H1 (cell line): Measurements from ENCODE around the gene TUBA4B. TPM values are rescaled to one million over a fixed set of nuclear protein-coding genes. Genes with fewer than 3 reads are reported as not detected.
"Not testable (repeated sequence)": the region's sequence is repeated elsewhere in the genome, so short reads cannot be mapped to it uniquely, and the experiment has no call there.

Source experiments
- CTCF ChIA-PET: fragments of 300-600 bp; sonication (Branson Sonifier 250); formaldehyde crosslinking; loops from one replicate; lab custom pipeline; 2021; ENCODE audit not compliant: partially characterized antibody; lab: Charles Lee
- POLR2A ChIA-PET: fragments of 300-600 bp; sonication (Branson Sonifier 250); formaldehyde crosslinking; loops from one replicate; lab custom pipeline; 2021; ENCODE audit warnings: inconsistent platforms; ENCODE audit not compliant: partially characterized antibody; lab: Charles Lee
- DNase-seq, 2 experiments: peaks; one replicate each; pipeline versions ENCODE4 v3.0.0 to v3.0.0-alpha.2; 2010 to 2022; ENCODE audit warnings: low spot score in 2 of 2, low read depth in 1 of 2, mixed read lengths in 1 of 2
- FAIRE-seq: peaks from 2 replicates; lab custom pipeline; 2011; peaks lifted over from hg19 to GRCh38; lab: Jason Lieb, UNC
- H2AFZ ChIP-seq: 2 replicates; pipeline ENCODE4 v1.8.1; 2012; ENCODE audit warnings: low read length, inconsistent platforms
- H2AK5ac ChIP-seq: 2 replicates; pipeline ENCODE4 v1.6.1; 2013; ENCODE audit warnings: low read depth, low read length
- H2BK120ac ChIP-seq: replicated peaks from 2 replicates; pipeline ENCODE3; 2013; ENCODE audit warnings: low read depth, low read length, inconsistent platforms
- H2BK12ac ChIP-seq: 2 replicates; pipeline ENCODE4 v1.6.1; 2013; ENCODE audit warnings: low read depth, low read length
- H2BK15ac ChIP-seq: 2 replicates; pipeline ENCODE4 v1.6.1; 2013; ENCODE audit warnings: low read length
- H2BK20ac ChIP-seq: 2 replicates; pipeline ENCODE4 v1.6.1; 2013; ENCODE audit warnings: low read length
- H2BK5ac ChIP-seq: 2 replicates; pipeline ENCODE4 v1.6.1; 2013; ENCODE audit warnings: low read depth, low read length
- H3K14ac ChIP-seq: 2 replicates; pipeline ENCODE4 v1.6.1; 2013; ENCODE audit warnings: inconsistent platforms; ENCODE audit not compliant: insufficient read length
- H3K18ac ChIP-seq: 2 replicates; pipeline ENCODE4 v1.6.1; 2013; ENCODE audit warnings: low read length; ENCODE audit errors: extremely low read depth
- H3K23ac ChIP-seq: 2 replicates; pipeline ENCODE4 v1.6.1; 2013; ENCODE audit warnings: inconsistent platforms; ENCODE audit not compliant: insufficient read length
- H3K23me2 ChIP-seq: 2 replicates; pipeline ENCODE4 v1.6.1; 2013; ENCODE audit warnings: low read depth, low read length
- H3K27ac ChIP-seq: 2 replicates; pipeline ENCODE4 v1.6.1; 2011; ENCODE audit warnings: low read depth, low read length, inconsistent platforms
- H3K27me3 ChIP-seq, 4 experiments: replicated peaks in 1 of 4; 1 replicate in 1 of 4; 2 replicates in 3 of 4; pipeline versions ENCODE4 v1.6.1 to v1.8.1; 2011 to 2013; ENCODE audit warnings: low read length in 3 of 4, mild to moderate bottlenecking in 3 of 4, inconsistent platforms in 2 of 4, mixed read lengths in 2 of 4, moderate library complexity in 1 of 4; ENCODE audit not compliant: control insufficient read depth in 3 of 4, insufficient read depth in 3 of 4; ENCODE audit errors: extremely low read depth in 1 of 4
- H3K36me3 ChIP-seq, 4 experiments: 2 replicates each; pipeline versions ENCODE4 v1.6.1 to v1.8.1; 2011 to 2013; ENCODE audit warnings: mild to moderate bottlenecking in 4 of 4, low read length in 3 of 4, moderate library complexity in 2 of 4, control low read depth in 1 of 4, inconsistent platforms in 1 of 4; ENCODE audit not compliant: insufficient read depth in 4 of 4, control insufficient read depth in 2 of 4
- H3K4ac ChIP-seq: replicated peaks from 2 replicates; pipeline ENCODE3; 2013; ENCODE audit warnings: low read length, low read depth, mixed read lengths, inconsistent platforms; ENCODE audit not compliant: insufficient read length
- H3K4me1 ChIP-seq, 4 experiments: replicated peaks in 1 of 4; 1 replicate in 1 of 4; 2 replicates in 3 of 4; pipeline versions ENCODE4 v1.6.1 to v1.8.1; 2011 to 2013; ENCODE audit warnings: low read length in 3 of 4, inconsistent platforms in 2 of 4, mixed read lengths in 1 of 4; ENCODE audit not compliant: insufficient read depth in 4 of 4, control insufficient read depth in 3 of 4
- H3K4me2 ChIP-seq, 2 experiments: 2 replicates each; pipeline versions ENCODE4 v1.6.1 to v1.8.1; 2011 to 2013; ENCODE audit warnings: low read depth in 2 of 2, low read length in 2 of 2, control low read depth in 1 of 2, inconsistent platforms in 1 of 2, mild to moderate bottlenecking in 1 of 2; ENCODE audit not compliant: insufficient read depth in 1 of 2
- H3K4me3 ChIP-seq, 4 experiments: fragments of 200-600, 300-600 bp in 1 of 4; sonication (generic), shearing (Covaris generic), sonication (Bioruptor Twin) in 1 of 4; 2 replicates each; pipeline versions ENCODE4 v1.5.1 to v1.8.1; 2011 to 2016; ENCODE audit warnings: low read length in 4 of 4, low read depth in 3 of 4, control low read depth in 2 of 4, inconsistent platforms in 2 of 4, mild to moderate bottlenecking in 2 of 4, mixed read lengths in 1 of 4, moderate library complexity in 1 of 4; ENCODE audit not compliant: insufficient read depth in 2 of 4; ENCODE audit errors: extremely low read depth in 1 of 4
- H3K56ac ChIP-seq: replicated peaks from 2 replicates; pipeline ENCODE3; 2013; ENCODE audit warnings: low read depth, mild to moderate bottlenecking, mixed read lengths, low read length, inconsistent platforms; ENCODE audit not compliant: insufficient read length
- H3K79me1 ChIP-seq: 2 replicates; pipeline ENCODE4 v1.6.1; 2013; ENCODE audit warnings: low read depth, low read length, control low read depth
- H3K79me2 ChIP-seq, 2 experiments: 2 replicates each; pipeline versions ENCODE4 v1.6.1 to v1.8.1; 2012 to 2013; ENCODE audit warnings: low read length in 2 of 2, mild to moderate bottlenecking in 2 of 2, inconsistent platforms in 1 of 2; ENCODE audit not compliant: insufficient read depth in 2 of 2, control insufficient read depth in 1 of 2
- H3K9ac ChIP-seq, 4 experiments: replicated peaks in 1 of 4; 1 replicate in 1 of 4; 2 replicates in 3 of 4; pipeline versions ENCODE4 v1.6.1 to v1.8.1; 2011 to 2013; ENCODE audit warnings: low read depth in 3 of 4, low read length in 3 of 4, control low read depth in 2 of 4, mild to moderate bottlenecking in 2 of 4, moderate library complexity in 2 of 4, inconsistent platforms in 1 of 4; ENCODE audit errors: extremely low read depth in 1 of 4
- H3K9me3 ChIP-seq, 2 experiments: 2 replicates each; pipeline versions ENCODE4 v1.6.1 to v1.8.1; 2012 to 2013; ENCODE audit warnings: mild to moderate bottlenecking in 2 of 2, moderate library complexity in 2 of 2, control low read depth in 1 of 2, inconsistent platforms in 1 of 2, low read depth in 1 of 2, low read length in 1 of 2, mixed read lengths in 1 of 2; ENCODE audit not compliant: insufficient read depth in 2 of 2
- H4K20me1 ChIP-seq, 2 experiments: replicated peaks in 1 of 2; 2 replicates each; pipeline versions ENCODE3 to v1.8.1; 2011 to 2013; ENCODE audit warnings: inconsistent platforms in 2 of 2, low read length in 2 of 2, mild to moderate bottlenecking in 1 of 2; ENCODE audit not compliant: insufficient read depth in 2 of 2, control insufficient read depth in 1 of 2
- H4K5ac ChIP-seq: 2 replicates; pipeline ENCODE4 v1.6.1; 2013; ENCODE audit warnings: low read length, low read depth, mixed read lengths, inconsistent platforms; ENCODE audit not compliant: insufficient read length
- H4K8ac ChIP-seq: 2 replicates; pipeline ENCODE4 v1.8.0; 2013; ENCODE audit warnings: mild to moderate bottlenecking, moderate library complexity, low read length, inconsistent platforms; ENCODE audit not compliant: insufficient read depth; ENCODE audit errors: extremely low read depth
- H4K91ac ChIP-seq: replicated peaks from 2 replicates; pipeline ENCODE3; 2013; ENCODE audit warnings: low read length, mixed read lengths, inconsistent platforms; ENCODE audit not compliant: insufficient read length
- WGBS, 2 experiments: shearing (Covaris generic) in 1 of 2; methylation state at CpG; one replicate each; pipeline versions ENCODE4 v1.1.6 to v1.1.7; 2013 to 2015; ENCODE audit warnings: low lambda C conversion rate in 2 of 2, mixed read lengths in 2 of 2, inconsistent platforms in 1 of 2, low coverage in 1 of 2, missing lambda C conversion rate in 1 of 2; ENCODE audit not compliant: insufficient replicate concordance in 2 of 2, insufficient coverage in 1 of 2, insufficient read length in 1 of 2; ENCODE audit errors: extremely low coverage in 1 of 2, missing lambda C conversion rate in 1 of 2; 5-methylcytosine and 5-hydroxymethylcytosine counted together
- polyA plus RNA-seq, 7 experiments: library from polyadenylated mRNA; depleted of rRNA in 3 of 7; stranded (reverse) in 5 of 7; unstranded in 2 of 7; fragments of >200 nt in 5 of 7; fragments of 200-250 nt in 2 of 7; gene quantifications; 1 replicate in 5 of 7; 2 replicates in 1 of 7; 4 replicates in 1 of 7; pipeline versions ENCODE4 v1.2.1 to v1.2.3, GENCODE V29; 2011 to 2013; ENCODE audit warnings: missing spikeins in 2 of 7, mixed read lengths in 2 of 7
- total RNA-seq: library from RNA; stranded (reverse); fragmentation: NEBNext Ultra II Directional; extraction: Animal tissue kit (Norgen Biotek cat#: 25700); gene quantifications from 2 replicates; pipeline ENCODE4 v1.2.1, GENCODE V29; 2021

Gene TUBA4B
- total and polyA plus RNA-seq, 2 of the 8 experiments (the other 6 are each of a cell fraction or from before 2014, with no cell fraction given): 0.08 to 0.24 TPM

- not testable (repeated sequence) for H2BK5ac ChIP-seq, H3K4ac ChIP-seq, H2BK120ac ChIP-seq, H3K79me1 ChIP-seq, H4K20me1 ChIP-seq, H4K8ac ChIP-seq, H3K36me3 ChIP-seq, H3K9me3 ChIP-seq, H3K56ac ChIP-seq, H2AFZ ChIP-seq, DNase-seq, H3K27ac ChIP-seq, H3K4me2 ChIP-seq, H2BK12ac ChIP-seq, H3K18ac ChIP-seq, H3K4me3 ChIP-seq, H3K9ac ChIP-seq, H3K79me2 ChIP-seq, H4K91ac ChIP-seq, H4K5ac ChIP-seq, H2BK20ac ChIP-seq, FAIRE-seq, H3K23ac ChIP-seq, H3K14ac ChIP-seq, H3K4me1 ChIP-seq, H3K23me2 ChIP-seq
- 0 out of 2 replicates have a peak overlapping the region, but pooled peaks have one; percentile 92 for H2BK15ac ChIP-seq
- CTCF ChIA-PET: interaction anchor here (0.7 to 6.5 kb wide), 5 partner anchors 16 to 229 kb away, joined by 3 to 37 read pairs (median 3); partner anchors contain the start of genes ANKZF1 and ATG9A
- POLR2A ChIA-PET: interaction anchor here (1.0 to 2.1 kb wide), 4 partner anchors 10 to 28 kb away, joined by 3 to 9 read pairs (median 4); partner anchors contain the start of genes DNAJB2, GLB1L and STK16
- H2AK5ac ChIP-seq: 0 out of 2 replicates have a peak overlapping the region, but pooled peaks have one; percentile 65
- peaks cover 16 to 30% (median 24%) of the 10 kb centered on the region in 4 experiments for H3K27me3 ChIP-seq
- WGBS, 2 experiments: 87% methylated on average over 10 of the region's 10 CpGs; no CpG with 5 or more reads in 1 of the 2 experiments
These were observed 5.9 kb downstream of the TUBA4B start for GRCh38 chr2:219258942-219259341.
